ENCODE results near the gene TRMT1L.

- TF ChIP-seq, protein P1, sequence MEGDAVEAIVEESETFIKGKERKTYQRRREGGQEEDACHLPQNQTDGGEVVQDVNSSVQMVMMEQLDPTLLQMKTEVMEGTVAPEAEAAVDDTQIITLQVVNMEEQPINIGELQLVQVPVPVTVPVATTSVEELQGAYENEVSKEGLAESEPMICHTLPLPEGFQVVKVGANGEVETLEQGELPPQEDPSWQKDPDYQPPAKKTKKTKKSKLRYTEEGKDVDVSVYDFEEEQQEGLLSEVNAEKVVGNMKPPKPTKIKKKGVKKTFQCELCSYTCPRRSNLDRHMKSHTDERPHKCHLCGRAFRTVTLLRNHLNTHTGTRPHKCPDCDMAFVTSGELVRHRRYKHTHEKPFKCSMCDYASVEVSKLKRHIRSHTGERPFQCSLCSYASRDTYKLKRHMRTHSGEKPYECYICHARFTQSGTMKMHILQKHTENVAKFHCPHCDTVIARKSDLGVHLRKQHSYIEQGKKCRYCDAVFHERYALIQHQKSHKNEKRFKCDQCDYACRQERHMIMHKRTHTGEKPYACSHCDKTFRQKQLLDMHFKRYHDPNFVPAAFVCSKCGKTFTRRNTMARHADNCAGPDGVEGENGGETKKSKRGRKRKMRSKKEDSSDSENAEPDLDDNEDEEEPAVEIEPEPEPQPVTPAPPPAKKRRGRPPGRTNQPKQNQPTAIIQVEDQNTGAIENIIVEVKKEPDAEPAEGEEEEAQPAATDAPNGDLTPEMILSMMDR (conservative IDR thresholded peaks at IDR 0.05 in 1 of 2, IDR thresholded peaks at IDR 0.05 in 1 of 2; ENCODE audit: extremely low read depth in 1 of 2, insufficient read depth in 1 of 2, low read depth in 1 of 2, low read length in 2 of 2) = no peak
- no peak for TF ChIP-seq EZH2 (IDR thresholded peaks at IDR 0.05; ENCODE audit: borderline replicate concordance, low read length)
These were observed 65.3 kb downstream of the TRMT1L start for GRCh38 chr1:185091480-185091879.

All from mammary epithelial cell (primary cell).